Epithelial cell of esophagus (primary cell): ENCODE results near the gene RNF144B.

ENCODE experiments used
- DNase-seq: peaks from one replicate; pipeline ENCODE4 v3.0.0; 2010; ENCODE audit warnings: low read depth
- H3K4me3 ChIP-seq: 2 replicates; pipeline ENCODE4 v1.5.1; 2011; ENCODE audit warnings: mild to moderate bottlenecking, low read length, control low read depth
- TF ChIP-seq, protein P1 (sequence below): IDR thresholded peaks from 2 replicates; pipeline ENCODE4 v1.5.1; 2011; ENCODE audit warnings: low read depth, mild to moderate bottlenecking, low read length, control low read depth, inconsistent platforms; ENCODE audit not compliant: insufficient read depth; ENCODE audit errors: missing control alignments

RNF144B gene

DNA sequence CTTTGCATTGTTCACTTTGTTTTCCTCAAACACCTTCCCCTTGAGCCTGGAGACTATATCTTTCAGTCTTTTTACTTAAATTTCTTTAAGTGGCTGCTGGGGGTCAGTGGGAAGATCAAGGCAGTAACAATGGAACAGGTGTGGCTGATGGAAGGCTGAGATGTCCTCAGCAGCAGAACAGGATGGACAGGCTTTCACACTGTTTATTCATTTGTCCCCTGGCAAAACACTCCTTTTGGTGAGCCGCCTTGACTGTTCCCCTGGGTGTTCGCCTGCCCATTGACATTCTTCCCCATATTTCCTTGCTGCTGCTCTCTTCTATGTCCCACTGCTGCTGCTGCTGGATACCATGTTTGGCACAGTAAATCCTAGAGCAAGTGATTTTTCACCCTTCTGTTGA is 38.1 kb downstream of the RNF144B start:
- TF ChIP-seq, protein P1, sequence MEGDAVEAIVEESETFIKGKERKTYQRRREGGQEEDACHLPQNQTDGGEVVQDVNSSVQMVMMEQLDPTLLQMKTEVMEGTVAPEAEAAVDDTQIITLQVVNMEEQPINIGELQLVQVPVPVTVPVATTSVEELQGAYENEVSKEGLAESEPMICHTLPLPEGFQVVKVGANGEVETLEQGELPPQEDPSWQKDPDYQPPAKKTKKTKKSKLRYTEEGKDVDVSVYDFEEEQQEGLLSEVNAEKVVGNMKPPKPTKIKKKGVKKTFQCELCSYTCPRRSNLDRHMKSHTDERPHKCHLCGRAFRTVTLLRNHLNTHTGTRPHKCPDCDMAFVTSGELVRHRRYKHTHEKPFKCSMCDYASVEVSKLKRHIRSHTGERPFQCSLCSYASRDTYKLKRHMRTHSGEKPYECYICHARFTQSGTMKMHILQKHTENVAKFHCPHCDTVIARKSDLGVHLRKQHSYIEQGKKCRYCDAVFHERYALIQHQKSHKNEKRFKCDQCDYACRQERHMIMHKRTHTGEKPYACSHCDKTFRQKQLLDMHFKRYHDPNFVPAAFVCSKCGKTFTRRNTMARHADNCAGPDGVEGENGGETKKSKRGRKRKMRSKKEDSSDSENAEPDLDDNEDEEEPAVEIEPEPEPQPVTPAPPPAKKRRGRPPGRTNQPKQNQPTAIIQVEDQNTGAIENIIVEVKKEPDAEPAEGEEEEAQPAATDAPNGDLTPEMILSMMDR = no peak

DNA sequence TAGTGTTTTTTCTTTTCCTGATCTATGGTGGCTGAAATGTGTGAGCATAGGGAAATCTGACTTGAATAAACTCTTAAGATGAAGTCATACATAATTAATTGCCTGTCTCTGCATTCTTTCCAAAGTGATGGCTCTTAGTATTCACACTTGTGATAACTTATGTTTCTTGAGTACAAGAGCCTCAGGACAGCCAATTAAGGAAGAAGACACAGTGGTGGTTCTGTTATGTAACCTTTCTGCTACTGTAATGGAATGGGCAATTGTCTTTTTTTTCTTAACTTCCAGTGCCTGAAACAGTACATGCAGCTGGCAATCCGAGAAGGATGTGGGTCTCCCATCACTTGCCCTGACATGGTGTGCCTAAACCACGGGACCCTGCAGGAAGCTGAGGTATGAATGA is 40.1 kb downstream of the RNF144B start:
- no peak for DNase-seq
- H3K4me3 ChIP-seq = no peak overlapping the region
- TF ChIP-seq, protein P1 = no peak

More for the DNA sequence above, 38.1 kb downstream of the RNF144B start:
- peak; percentile 71 for DNase-seq
- no peak overlapping the region for H3K4me3 ChIP-seq

DNA sequence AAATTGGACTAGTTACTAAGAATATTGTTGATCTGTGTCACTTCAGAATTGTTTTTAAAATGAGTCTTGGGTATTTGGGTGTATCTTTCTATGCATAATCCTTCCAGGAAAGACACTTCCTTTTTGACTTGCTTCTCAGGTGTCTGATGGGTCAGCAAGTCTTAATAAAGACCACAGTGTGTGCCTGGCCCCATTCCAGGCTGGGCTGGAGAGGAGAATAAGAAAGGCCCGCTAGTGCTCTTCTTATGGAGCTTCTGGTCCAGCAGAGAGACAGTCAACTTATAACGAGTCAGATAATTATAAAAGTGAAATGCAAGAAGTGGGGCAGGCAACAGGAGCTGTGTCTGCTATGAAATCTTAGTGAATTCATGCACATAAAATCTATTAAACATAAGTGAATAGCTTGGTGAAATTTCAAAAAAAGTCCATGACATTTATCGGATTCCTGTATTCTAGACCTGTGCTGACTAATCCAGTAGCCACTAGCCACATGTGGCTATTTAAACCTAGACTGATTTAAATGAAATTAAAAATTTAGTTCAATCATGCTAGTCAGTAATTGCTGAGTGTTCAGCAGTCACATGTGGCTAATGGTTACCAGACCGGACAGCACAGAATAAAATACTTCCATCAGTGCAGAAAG is 42.6 kb downstream of the RNF144B start:
- TF ChIP-seq, protein P1 = no peak
- no peak for DNase-seq
- H3K4me3 ChIP-seq = no peak overlapping the region

DNA sequence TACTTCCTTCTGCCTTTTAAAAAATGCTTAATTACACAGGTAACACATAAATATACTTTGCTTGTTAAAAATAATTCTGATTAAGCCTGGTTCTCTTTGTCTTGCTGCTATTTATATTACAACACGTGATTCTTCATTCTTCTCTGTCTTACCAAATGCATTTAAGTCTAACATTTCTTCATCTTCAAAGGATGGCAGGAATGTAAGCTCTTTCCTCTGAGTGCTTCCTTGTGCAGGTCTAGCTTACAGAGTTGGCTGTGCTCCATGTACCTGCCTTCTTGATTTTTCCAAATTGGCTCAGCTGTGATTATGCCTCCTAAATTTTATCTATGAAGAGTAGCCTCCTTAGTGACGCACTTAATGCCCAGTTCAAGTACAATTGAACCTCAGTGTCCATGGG is 44.4 kb downstream of the RNF144B start:
- DNase-seq = peak; percentile 79
- H3K4me3 ChIP-seq = no peak overlapping the region
- TF ChIP-seq, protein P1 = no peak

DNA sequence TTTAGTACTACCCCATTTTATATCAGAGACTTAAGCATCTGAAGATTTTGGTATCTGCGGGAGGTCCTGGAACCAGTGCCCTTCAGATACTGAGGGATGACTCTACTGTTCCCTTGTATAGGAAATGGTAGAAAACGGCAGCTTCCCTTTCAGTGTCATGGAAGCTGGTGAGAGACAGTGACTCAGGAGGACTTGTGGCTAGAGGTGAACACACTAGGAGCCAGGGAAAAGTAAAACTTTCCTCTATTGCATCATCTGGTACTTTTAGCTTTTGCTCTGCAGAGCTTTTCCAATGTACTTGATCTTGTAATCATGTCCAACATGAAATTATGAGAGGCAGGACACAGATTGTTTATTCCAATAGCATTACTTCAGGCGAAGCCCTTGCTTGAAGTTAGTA is 45.0 kb downstream of the RNF144B start:
- no peak overlapping the region for H3K4me3 ChIP-seq
- TF ChIP-seq, protein P1 = no peak
- DNase-seq = peak; percentile 90

DNA sequence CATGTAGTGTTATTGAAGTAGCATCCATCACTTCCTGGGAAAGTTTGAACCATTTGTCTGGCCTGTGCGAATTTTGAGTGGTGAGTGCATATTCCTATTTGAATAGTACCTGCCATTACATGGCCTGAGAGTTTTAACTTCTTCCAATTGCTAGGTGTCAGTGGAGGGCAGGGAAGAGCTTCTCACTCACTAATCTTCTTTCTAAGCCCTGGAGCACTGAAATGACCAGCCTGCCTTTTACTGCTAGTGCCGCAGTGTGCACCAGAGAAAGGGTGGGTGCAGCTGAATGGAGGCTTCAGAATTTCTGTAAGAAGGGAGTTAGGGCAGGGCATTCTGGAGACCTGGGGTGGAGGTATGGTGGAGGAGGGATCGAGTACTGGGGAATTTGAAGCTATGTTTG is 45.5 kb downstream of the RNF144B start:
- H3K4me3 ChIP-seq = no peak overlapping the region
- TF ChIP-seq, protein P1 = no peak
- no peak for DNase-seq

DNA sequence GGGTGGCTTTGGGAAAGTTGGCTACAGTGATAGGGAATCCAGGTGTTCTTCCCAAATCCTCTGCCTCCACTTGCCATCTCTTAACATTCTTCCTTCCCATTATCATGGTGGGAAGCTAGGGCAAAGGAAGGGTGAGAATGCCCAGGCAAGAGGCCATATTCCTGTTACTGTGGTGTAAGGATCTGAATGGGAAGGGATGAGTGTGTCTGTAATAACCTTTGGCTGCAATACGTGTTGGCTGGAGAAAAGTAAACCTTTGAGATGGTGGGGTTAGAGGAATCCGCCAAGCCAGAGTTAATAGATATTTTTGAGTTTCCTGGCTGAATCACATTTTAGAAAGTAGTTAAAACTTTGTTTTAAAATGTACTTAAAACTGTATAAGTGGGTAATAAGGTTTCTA is 45.9 kb downstream of the RNF144B start:
- DNase-seq = no peak
- TF ChIP-seq, protein P1 = no peak
- H3K4me3 ChIP-seq = no peak overlapping the region
